Osteocyte (in vitro differentiated cells): Measurements from ENCODE around the gene ZNF534. TPM values are rescaled to one million over a fixed set of nuclear protein-coding genes. Genes with fewer than 3 reads are reported as not detected.
"Not testable (repeated sequence)": the region's sequence is repeated elsewhere in the genome, so short reads cannot be mapped to it uniquely, and the experiment has no call there.

Source experiments
- DNase-seq: peaks from one replicate; pipeline ENCODE4 v3.0.0; 2021; ENCODE audit warnings: mixed read lengths; ENCODE audit not compliant: unreplicated experiment; ENCODE audit errors: extremely low spot score
- H3K27ac Mint-ChIP-seq: one replicate; pipeline ENCODE4 v1.8.0; 2021; ENCODE audit warnings: mild to moderate bottlenecking, mixed read lengths; ENCODE audit not compliant: unreplicated experiment
- H3K27me3 Mint-ChIP-seq: one replicate; pipeline ENCODE4 v1.8.0; 2021; ENCODE audit warnings: mixed read lengths; ENCODE audit not compliant: unreplicated experiment
- H3K36me3 Mint-ChIP-seq: one replicate; pipeline ENCODE4 v1.8.0; 2021; ENCODE audit warnings: mixed read lengths; ENCODE audit not compliant: unreplicated experiment
- H3K4me1 Mint-ChIP-seq: one replicate; pipeline ENCODE4 v1.8.0; 2021; ENCODE audit warnings: mixed read lengths; ENCODE audit not compliant: unreplicated experiment
- H3K4me3 Mint-ChIP-seq: one replicate; pipeline ENCODE4 v1.8.0; 2021; ENCODE audit warnings: mild to moderate bottlenecking, moderate library complexity, mixed read lengths; ENCODE audit not compliant: unreplicated experiment
- H3K9me3 Mint-ChIP-seq: one replicate; pipeline ENCODE4 v1.8.0; 2021; ENCODE audit warnings: mixed read lengths; ENCODE audit not compliant: unreplicated experiment
- total RNA-seq: library from RNA; stranded (reverse); gene quantifications from 2 replicates; pipeline ENCODE4 v1.2.1, GENCODE V29; 2021
- TF ChIP-seq, protein P1 (sequence below): fragments of 200-600 bp; sonication (generic); IDR thresholded peaks from 2 replicates; pipeline ENCODE4 v1.5.0; 2021; ENCODE audit warnings: antibody characterized with exemption, mild to moderate bottlenecking, moderate library complexity

The ZNF534 gene
- total RNA-seq, 1 donor from 2014 or later, result not detected

DNA sequence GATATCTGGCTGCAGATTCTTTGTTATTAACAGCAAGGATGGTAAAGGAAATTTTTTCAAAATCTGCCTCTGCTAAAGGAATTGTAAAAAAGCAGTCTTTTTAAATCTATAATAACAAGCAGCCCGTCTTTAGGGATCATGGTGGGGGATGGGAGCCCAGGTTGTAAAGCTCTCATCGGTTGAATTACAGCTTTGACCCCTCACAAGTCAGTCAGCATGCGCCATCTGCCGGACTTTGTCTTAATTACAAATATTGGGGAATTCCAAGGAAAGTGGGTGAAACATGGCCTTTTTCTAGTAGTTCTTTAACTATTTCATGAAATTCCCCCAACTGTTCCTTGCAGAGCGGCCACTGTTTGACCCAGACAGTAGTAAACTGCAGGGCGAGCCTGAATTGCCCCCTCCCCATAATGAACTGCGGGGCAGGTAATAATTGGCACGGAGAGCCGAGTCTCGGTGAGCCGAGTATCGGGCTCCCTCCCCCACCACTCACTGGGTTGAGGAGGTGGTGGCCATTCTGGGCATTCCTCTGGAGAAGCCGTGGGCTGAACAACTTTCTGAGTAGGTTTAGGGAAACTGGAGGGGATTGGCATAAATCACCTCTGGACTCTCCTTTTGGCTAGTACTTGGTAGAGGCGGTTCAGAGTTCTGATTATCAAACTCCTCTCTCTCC is 36.0 kb downstream of the ZNF534 start:
- Mint-ChIP-seq H3K36me3 (no peaks in the 10 kb centered on the region), H3K27me3 (no peaks in the 10 kb centered on the region), H3K4me1 (no peaks in the 10 kb centered on the region), H3K4me3 (no peak overlapping the region), H3K27ac (no peak overlapping the region), H3K9me3 (peaks cover 48% of the 10 kb centered on the region)
- TF ChIP-seq, protein P1, sequence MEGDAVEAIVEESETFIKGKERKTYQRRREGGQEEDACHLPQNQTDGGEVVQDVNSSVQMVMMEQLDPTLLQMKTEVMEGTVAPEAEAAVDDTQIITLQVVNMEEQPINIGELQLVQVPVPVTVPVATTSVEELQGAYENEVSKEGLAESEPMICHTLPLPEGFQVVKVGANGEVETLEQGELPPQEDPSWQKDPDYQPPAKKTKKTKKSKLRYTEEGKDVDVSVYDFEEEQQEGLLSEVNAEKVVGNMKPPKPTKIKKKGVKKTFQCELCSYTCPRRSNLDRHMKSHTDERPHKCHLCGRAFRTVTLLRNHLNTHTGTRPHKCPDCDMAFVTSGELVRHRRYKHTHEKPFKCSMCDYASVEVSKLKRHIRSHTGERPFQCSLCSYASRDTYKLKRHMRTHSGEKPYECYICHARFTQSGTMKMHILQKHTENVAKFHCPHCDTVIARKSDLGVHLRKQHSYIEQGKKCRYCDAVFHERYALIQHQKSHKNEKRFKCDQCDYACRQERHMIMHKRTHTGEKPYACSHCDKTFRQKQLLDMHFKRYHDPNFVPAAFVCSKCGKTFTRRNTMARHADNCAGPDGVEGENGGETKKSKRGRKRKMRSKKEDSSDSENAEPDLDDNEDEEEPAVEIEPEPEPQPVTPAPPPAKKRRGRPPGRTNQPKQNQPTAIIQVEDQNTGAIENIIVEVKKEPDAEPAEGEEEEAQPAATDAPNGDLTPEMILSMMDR, result peak; percentile 28
- no peak for DNase-seq

DNA sequence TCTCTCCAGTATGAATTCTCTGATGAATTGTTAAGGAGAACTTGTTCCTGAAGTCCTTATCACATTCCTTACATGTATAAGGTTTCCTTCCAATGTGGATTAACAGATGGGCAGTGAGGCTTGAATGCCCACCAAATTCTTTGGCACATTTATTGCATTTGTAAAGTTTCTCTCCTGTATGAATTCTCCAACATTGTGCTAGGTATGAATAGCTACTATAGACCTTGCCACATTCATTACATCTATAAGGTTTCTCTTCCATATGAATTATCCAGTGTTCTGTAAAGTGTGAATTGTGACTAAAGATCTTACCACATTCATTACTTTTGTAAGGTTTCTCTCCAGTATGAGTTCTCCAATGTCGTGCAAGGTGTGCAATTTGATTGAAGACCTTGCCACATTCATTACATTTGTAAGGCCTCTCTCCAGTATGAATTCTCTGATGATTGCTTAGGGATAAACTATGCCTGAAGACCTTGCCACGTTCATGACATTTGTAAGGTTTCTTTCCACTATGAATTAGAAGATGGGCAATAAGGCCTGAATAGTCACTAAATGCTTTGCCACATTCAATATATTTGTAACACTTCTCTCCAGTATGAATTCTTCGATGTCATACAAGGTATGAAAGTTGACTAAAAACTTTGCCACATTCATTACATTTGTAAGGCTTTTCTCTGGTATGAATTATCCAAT is 44.9 kb downstream of the ZNF534 start:
- Mint-ChIP-seq H3K9me3 (peaks cover 47% of the 10 kb centered on the region), H3K4me3 (no peak overlapping the region), H3K36me3 (peaks cover 4% of the 10 kb centered on the region), H3K27me3 (no peaks in the 10 kb centered on the region), H3K27ac (no peak overlapping the region), H3K4me1 (no peaks in the 10 kb centered on the region)
- no peak for DNase-seq
- TF ChIP-seq, protein P1, result no peak

DNA sequence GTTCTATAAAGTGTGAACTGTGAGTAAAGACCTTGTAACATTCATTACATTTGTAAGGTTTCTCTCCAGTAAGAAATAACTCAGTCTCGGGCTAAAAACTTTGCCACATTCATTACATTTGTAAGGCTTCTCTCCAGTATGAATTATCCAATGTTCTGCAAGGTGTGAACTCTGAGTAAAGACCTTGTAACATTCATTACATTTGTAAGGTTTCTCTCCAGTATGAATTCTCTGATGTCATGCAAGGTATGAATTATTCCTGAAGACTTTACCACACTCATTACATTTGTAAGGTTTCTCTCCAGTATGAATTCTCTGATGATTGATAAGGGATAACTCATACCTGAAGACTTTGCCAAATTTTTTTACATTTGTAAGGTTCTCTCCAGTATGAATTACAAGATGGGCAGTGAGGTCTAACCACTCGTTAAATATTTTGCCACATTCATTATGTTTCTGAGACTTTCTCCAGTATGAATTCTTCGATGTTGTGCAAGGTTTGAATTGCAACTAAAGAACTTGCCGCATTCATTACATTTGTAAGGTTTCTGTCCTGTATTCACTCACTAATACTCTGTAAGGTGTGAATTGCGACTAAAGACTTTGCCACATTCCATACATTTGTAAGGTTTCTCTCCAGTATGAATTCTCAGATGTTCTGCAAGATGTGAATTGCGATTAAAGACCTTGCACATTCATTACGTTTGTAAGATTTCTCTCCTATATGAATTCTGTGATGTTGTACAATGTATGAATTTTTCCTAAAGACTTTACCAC is 45.6 kb downstream of the ZNF534 start:
- Mint-ChIP-seq H3K27me3 (no peaks in the 10 kb centered on the region), H3K4me1 (no peaks in the 10 kb centered on the region), H3K27ac (no peak overlapping the region), H3K36me3 (peaks cover 4% of the 10 kb centered on the region), H3K4me3 (no peak overlapping the region), H3K9me3 (peaks cover 45% of the 10 kb centered on the region)
- DNase-seq, result no peak
- TF ChIP-seq, protein P1, result no peak

DNA sequence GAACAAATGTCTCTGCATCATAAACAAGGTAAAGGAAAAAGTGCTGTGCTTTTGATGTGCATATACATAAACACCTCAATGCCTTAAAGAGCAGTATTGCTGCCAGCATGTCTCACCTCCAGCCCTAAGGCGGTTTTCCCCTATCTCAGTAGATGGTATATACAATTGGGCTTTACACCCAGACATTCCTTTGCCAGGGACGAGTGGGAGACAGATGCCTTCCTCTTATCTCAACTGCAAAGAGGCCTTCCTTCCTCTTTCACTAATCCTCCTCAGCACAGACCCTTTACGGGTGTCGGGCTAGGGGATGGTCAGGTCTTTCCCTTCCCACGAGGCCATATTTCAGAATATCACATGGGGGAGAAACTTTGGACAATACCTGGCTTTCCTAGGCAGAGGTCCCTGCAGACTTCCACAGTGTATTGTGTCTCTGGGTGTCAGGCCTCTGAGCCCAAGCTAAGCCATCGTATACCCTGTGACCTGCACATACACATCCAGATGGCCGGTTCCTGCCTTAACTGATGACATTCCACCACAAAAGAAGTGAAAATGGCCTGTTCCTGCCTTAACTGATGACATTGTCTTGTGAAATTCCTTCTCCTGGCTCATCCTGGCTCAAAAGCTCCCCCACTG is 55.3 kb downstream of the ZNF534 start:
- H3K4me1 Mint-ChIP-seq, H3K36me3 Mint-ChIP-seq: not testable (repeated sequence)
- H3K9me3 Mint-ChIP-seq, result peaks cover 28% of the 10 kb centered on the region

DNA sequence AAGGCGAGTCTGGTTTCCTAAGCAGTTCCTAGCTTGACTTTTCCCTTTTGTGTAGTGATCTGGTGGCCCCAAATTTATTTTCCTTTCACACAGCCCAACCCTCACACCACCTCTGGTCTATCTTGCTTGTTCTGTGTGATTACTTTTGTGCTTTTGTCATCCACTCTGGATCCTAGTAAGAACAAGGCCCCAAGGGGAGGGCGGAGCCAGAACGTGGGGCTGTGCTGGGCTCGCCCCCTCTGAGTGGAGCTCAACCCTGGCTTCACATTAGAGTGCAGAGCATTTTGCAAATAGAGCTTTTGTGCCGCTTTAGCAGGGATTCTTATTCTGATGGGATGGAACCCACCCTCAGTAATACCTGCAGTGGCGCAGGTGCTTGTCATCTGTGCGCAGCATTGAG is 56.1 kb downstream of the ZNF534 start:
- not testable (repeated sequence) for H3K4me3 Mint-ChIP-seq

More for the DNA sequence above, 55.3 kb downstream of the ZNF534 start:
- DNase-seq, H3K4me3 Mint-ChIP-seq, H3K27me3 Mint-ChIP-seq, H3K27ac Mint-ChIP-seq: not testable (repeated sequence)

DNA sequence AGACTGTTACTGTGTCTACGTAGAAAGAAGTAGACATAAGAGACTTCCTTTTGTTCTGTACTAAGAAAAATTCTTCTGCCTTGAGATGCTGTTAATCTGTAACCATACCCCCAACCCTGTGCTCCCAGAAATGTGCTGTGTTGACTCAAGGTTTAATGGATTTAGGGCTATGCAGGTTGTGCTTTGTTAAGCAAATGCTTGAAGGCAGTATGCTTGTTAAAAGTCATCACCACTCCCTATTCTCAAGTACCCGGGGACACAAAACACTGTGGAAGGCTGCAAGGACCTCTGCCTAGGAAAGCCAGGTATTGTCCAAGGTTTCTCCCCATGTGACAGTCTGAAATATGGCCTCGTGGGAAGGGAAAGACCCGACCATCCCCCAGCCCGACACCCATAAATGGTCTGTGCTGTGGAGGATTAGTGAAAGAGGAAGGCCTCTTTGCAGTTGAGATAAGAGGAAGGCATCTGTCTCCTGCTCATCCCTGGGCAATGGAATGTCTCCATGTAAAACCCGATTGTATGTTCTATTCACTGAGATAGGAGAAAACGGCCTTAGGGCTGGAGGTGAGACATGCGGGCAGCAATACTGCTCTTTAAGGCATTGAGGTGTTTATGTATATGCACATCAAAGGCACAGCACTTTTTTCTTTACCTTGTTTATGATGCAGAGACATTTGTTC is 56.8 kb downstream of the ZNF534 start:
- not testable (repeated sequence) for H3K4me1 Mint-ChIP-seq, H3K36me3 Mint-ChIP-seq, H3K27ac Mint-ChIP-seq, H3K27me3 Mint-ChIP-seq, DNase-seq, H3K4me3 Mint-ChIP-seq
- peaks cover 29% of the 10 kb centered on the region for H3K9me3 Mint-ChIP-seq

More for the DNA sequence above, 56.1 kb downstream of the ZNF534 start:
- peaks cover 28% of the 10 kb centered on the region for H3K9me3 Mint-ChIP-seq
- DNase-seq, result peak; percentile 63
- H3K27me3 Mint-ChIP-seq, H3K36me3 Mint-ChIP-seq, H3K4me1 Mint-ChIP-seq, H3K27ac Mint-ChIP-seq: not testable (repeated sequence)
